GM12878 (cell line): ENCODE measurements around the gene CD48. TPM values are rescaled to one million over a fixed set of nuclear protein-coding genes. Genes with fewer than 3 reads are reported as not detected.
A peak's percentile ranks its signal among the peaks of the same experiment; 100 is the strongest.

ENCODE experiments used
- ATAC-seq: fragments of 200-7000 bp; cut with Tn5 transposase; 3 replicates; pipeline ENCODE4 v1.9.1; 2020; ENCODE audit warnings: mild to moderate bottlenecking, moderate library complexity
- BruUV-seq: library from RNA; stranded (reverse); fragments of 400-500 nt; replicated peaks from 2 replicates; lab custom pipeline; 2021; lab: Mats Ljungman, UMichigan
- CTCF ChIA-PET: fragments of 300-600 bp; sonication (Branson Sonifier 250); formaldehyde crosslinking; extraction: SDS; loops from one replicate; lab custom pipeline; 2021; ENCODE audit warnings: inconsistent platforms; lab: Yijun Ruan, JAX
- POLR2A ChIA-PET: fragments of 350-600 bp; formaldehyde crosslinking; extraction: SDS; loops from one replicate; lab custom pipeline; 2021; ENCODE audit warnings: inconsistent platforms; lab: Charles Lee
- RAD21 ChIA-PET: fragments of 300-600 bp; sonication (Branson Sonifier 250); formaldehyde crosslinking; loops from one replicate; lab custom pipeline; 2023; ENCODE audit warnings: antibody characterized with exemption; ENCODE audit not compliant: unreplicated experiment; lab: Charles Lee
- SMC1A ChIA-PET: fragments of 300-600 bp; sonication (Branson Sonifier 250); formaldehyde crosslinking; loops from one replicate; lab custom pipeline; 2023; ENCODE audit not compliant: unreplicated experiment, uncharacterized antibody; lab: Charles Lee
- DNase-seq: peaks from one replicate; pipeline ENCODE4 v3.0.0-alpha.2; 2011; ENCODE audit warnings: low read depth, low spot score
- FAIRE-seq: peaks from 3 replicates; lab custom pipeline; 2011; peaks lifted over from hg19 to GRCh38; lab: Jason Lieb, UNC
- H2AFZ ChIP-seq: 2 replicates; pipeline ENCODE4 v1.6.0; 2011; ENCODE audit warnings: low read depth, low read length, control low read depth; ENCODE audit not compliant: control insufficient read depth
- H3K27ac ChIP-seq: 2 replicates; pipeline ENCODE4 v1.5.1; 2011; ENCODE audit warnings: control low read depth; ENCODE audit not compliant: control insufficient read depth, insufficient read depth
- H3K27me3 ChIP-seq, 2 experiments: replicated peaks in 1 of 2; 2 replicates each; pipeline versions ENCODE4 v1.6.0 to v1.6.1; 2011; ENCODE audit warnings: low read length in 1 of 2; ENCODE audit not compliant: control insufficient read depth in 2 of 2, insufficient read depth in 2 of 2
- H3K36me3 ChIP-seq, 2 experiments: 2 replicates each; pipeline ENCODE4 v1.5.1; 2011; ENCODE audit warnings: low read length in 1 of 2; ENCODE audit not compliant: control insufficient read depth in 2 of 2, insufficient read depth in 2 of 2
- H3K4me1 ChIP-seq: 2 replicates; pipeline ENCODE4 v1.6.1; 2011; ENCODE audit warnings: mild to moderate bottlenecking, low read length, moderate library complexity, mixed read lengths; ENCODE audit not compliant: control insufficient read depth, insufficient read depth
- H3K4me2 ChIP-seq: 2 replicates; pipeline ENCODE4 v1.6.0; 2011; ENCODE audit warnings: control low read depth; ENCODE audit not compliant: control insufficient read depth, insufficient read depth
- H3K4me3 ChIP-seq: fragments of 200-600 bp; sonication (generic); 2 replicates; pipeline ENCODE4 v1.5.1; 2016
- H3K79me2 ChIP-seq: 2 replicates; pipeline ENCODE4 v1.6.0; 2011; ENCODE audit warnings: low read length; ENCODE audit not compliant: control insufficient read depth, insufficient read depth
- H3K9ac ChIP-seq: 2 replicates; pipeline ENCODE4 v1.8.0; 2011; ENCODE audit warnings: low read length, control low read depth, mixed read lengths; ENCODE audit not compliant: control insufficient read depth, insufficient read depth
- H3K9me3 ChIP-seq: replicated peaks from 3 replicates; pipeline ENCODE4 v1.5.1; 2011; ENCODE audit warnings: mild to moderate bottlenecking, low read length; ENCODE audit not compliant: control insufficient read depth, insufficient read depth
- H4K20me1 ChIP-seq: 2 replicates; pipeline ENCODE4 v1.6.0; 2011; ENCODE audit not compliant: control insufficient read depth, insufficient read depth
- EGR1 ChIP-seq, 2 experiments: IDR thresholded peaks; 1 replicate in 1 of 2; 2 replicates in 1 of 2; pipeline ENCODE4 v1.6.1; 2011 to 2012; ENCODE audit warnings: low read depth in 2 of 2, low read length in 2 of 2, borderline replicate concordance in 1 of 2, mild to moderate bottlenecking in 1 of 2, moderate library complexity in 1 of 2
- MTA3 ChIP-seq: IDR thresholded peaks from 2 replicates; pipeline ENCODE4 v1.6.1; 2012; ENCODE audit warnings: low read length, inconsistent platforms, borderline replicate concordance
- NFIC ChIP-seq: IDR thresholded peaks from 2 replicates; pipeline ENCODE4 v1.6.1; 2012; ENCODE audit warnings: low read depth, mild to moderate bottlenecking, inconsistent platforms, low read length, moderate library complexity
- PKNOX1 ChIP-seq: fragments of 450-650 bp; IDR thresholded peaks from 2 replicates; pipeline ENCODE4 v1.6.1; 2016; ENCODE audit warnings: mild to moderate bottlenecking
- POLR2A ChIP-seq: IDR thresholded peaks from 2 replicates; pipeline ENCODE4 v1.6.1; 2011; ENCODE audit warnings: low read depth, mild to moderate bottlenecking, low read length
- POLR2AphosphoS2 ChIP-seq: IDR thresholded peaks from 2 replicates; pipeline ENCODE4 v1.6.1; 2011; ENCODE audit warnings: low read depth, mild to moderate bottlenecking, low read length, improper control_type of control experiment, moderate library complexity
- POLR2AphosphoS5 ChIP-seq: IDR thresholded peaks from 2 replicates; pipeline ENCODE4 v1.6.1; 2011; ENCODE audit warnings: mild to moderate bottlenecking, low read length, inconsistent platforms
- POU2F2 ChIP-seq: IDR thresholded peaks from 3 replicates; pipeline ENCODE4 v1.6.1; 2011; ENCODE audit warnings: low read depth, mild to moderate bottlenecking, low read length, borderline replicate concordance
- RUNX3 ChIP-seq: IDR thresholded peaks from 2 replicates; pipeline ENCODE4 v1.6.1; 2012; ENCODE audit warnings: low read length, inconsistent platforms
- WGBS: methylation state at CpG from one replicate; pipeline ENCODE4 v1.1.6; 2016; ENCODE audit warnings: low lambda C conversion rate; ENCODE audit not compliant: insufficient replicate concordance, insufficient coverage; ENCODE audit errors: missing lambda C conversion rate; 5-methylcytosine and 5-hydroxymethylcytosine counted together
- in situ Hi-C: fragments of 300-500 bp; cut with MboI; formaldehyde crosslinking; loops from 9 replicates; pipeline ENCODE4 v1.14.3; 2018; ENCODE audit warnings: mixed read lengths
- intact Hi-C: fragments of 100-400 bp; cut with micrococcal nuclease; formaldehyde crosslinking; loops from one replicate; pipeline ENCODE4 v1.14.2; 2022; ENCODE audit not compliant: unreplicated experiment
- polyA plus RNA-seq, 11 experiments: library from polyadenylated mRNA; depleted of rRNA in 4 of 11; unstranded in 6 of 11; stranded (reverse) in 5 of 11; fragments of >200 nt; fragmentation: Nextera tagmentation in 4 of 11; fragmentation: Illumina TruSeq in 1 of 11; extraction: Ambion mirVana in 4 of 11; extraction: Trizol in 1 of 11; gene quantifications; 1 replicate in 1 of 11; 2 replicates in 10 of 11; pipeline versions ENCODE4 v1.2.1 to v1.2.3, GENCODE V29; 2011 to 2016; ENCODE audit warnings: inconsistent platforms in 2 of 11, missing spikeins in 2 of 11, low read depth in 1 of 11
- total RNA-seq, 4 experiments: library from RNA; depleted of rRNA in 3 of 4; stranded (reverse); fragments of >200 nt in 3 of 4; fragmentation: Illumina TruSeq in 1 of 4; extraction: Trizol in 1 of 4; gene quantifications; 2 replicates each; pipeline versions ENCODE4 v1.2.1 to v1.2.3, GENCODE V29; 2013 to 2021

Gene CD48
- total and polyA plus RNA-seq, 10 of the 15 experiments (the other 5 are each of a cell fraction or from before 2014, with no cell fraction given) = 302 to 1,315 (median 430) TPM

DNA sequence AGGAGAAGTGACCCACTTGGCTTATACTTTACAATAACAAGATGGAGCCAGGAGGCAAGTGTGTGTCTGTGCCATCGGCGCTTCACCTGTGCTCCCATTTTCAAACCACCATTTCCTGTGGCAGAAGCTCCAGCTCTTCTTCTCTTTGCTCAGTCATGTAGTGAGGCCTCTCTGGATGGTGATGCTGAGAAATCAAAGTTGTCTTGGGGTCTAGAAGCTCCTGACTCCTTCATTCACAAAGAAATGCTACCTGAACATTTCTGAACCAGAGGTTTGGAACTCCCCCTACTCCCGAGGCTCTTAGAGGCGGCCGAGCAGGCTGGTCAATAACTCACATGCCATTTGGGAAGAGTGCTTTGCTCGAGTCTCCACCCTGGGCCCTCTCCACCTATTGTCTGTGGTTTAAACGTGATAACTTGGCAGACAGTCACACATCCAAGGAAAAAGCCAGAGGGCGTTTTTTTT, 82.8 kb downstream of the CD48 start:
- no peak overlapping the region for H3K9ac ChIP-seq
- H3K4me1 ChIP-seq = peaks cover 69% of the 10 kb centered on the region
- RAD21 ChIA-PET = interaction anchor here (0.6 to 15.7 kb wide), 11 partner anchors 10 to 139 kb away, joined by 3 to 194 read pairs (median 5); partner anchors contain the start of genes SLAMF1 and SLAMF7
- CTCF ChIA-PET = interaction anchor here (0.6 to 1.5 kb wide), 5 partner anchors 11 to 107 kb away, joined by 3 to 4 read pairs (median 3); no protein-coding TSS in a partner anchor
- BruUV-seq = no TSS peak
- SMC1A ChIA-PET = interaction anchor here (0.9 to 17.6 kb wide), 13 partner anchors 8 to 200 kb away, joined by 3 to 259 read pairs (median 4); partner anchors contain the start of gene SLAMF1
- H3K9me3 ChIP-seq = no peaks in the 10 kb centered on the region
- DNase-seq = no peak
- no peak overlapping the region for H2AFZ ChIP-seq
- peak overlapping the region; percentile 10; the same call in 1 of the 2 replicates for H3K27ac ChIP-seq
- FAIRE-seq = no peak
- intact Hi-C loops = no loop called here
- H3K27me3 ChIP-seq = no peaks in the 10 kb centered on the region
- POLR2A ChIA-PET = interaction anchor here (0.9 to 5.9 kb wide), 10 partner anchors 9 to 197 kb away, joined by 4 to 42 read pairs (median 6); partner anchors contain the start of gene SLAMF1
- no peak for ATAC-seq
- H3K4me3 ChIP-seq = no peak overlapping the region
- peak; percentile 24; the same call in 1 of the 2 replicates for TF ChIP-seq POLR2AphosphoS2
- TF ChIP-seq RUNX3 = 0 out of 2 replicates have a peak, but pooled peaks have one; percentile 29
- no peak for TF ChIP-seq EGR1 (IDR thresholded peaks at IDR 0.05; ENCODE audit: borderline replicate concordance in 1 of 2, low read depth in 2 of 2, low read length in 2 of 2)
- TF ChIP-seq POU2F2 = 0 out of 3 replicates have a peak, but pooled peaks have one; percentile 1
- TF ChIP-seq POLR2A = peak; percentile 38
- no peak for TF ChIP-seq NFIC
- no peak for TF ChIP-seq PKNOX1
- peak; percentile 52 for TF ChIP-seq POLR2AphosphoS5
- peak; percentile 61; the same call in 1 of the 2 replicates for TF ChIP-seq MTA3
- no peaks in the 10 kb centered on the region for H4K20me1 ChIP-seq
- in situ Hi-C loops = no loop called here
- peak overlapping the region; percentile 42; the same call in 1 of the 2 replicates for H3K4me2 ChIP-seq
- peaks cover 61% of the 10 kb centered on the region for H3K79me2 ChIP-seq
- H3K36me3 ChIP-seq = peaks cover 17 to 18% of the 10 kb centered on the region in 2 experiments
- WGBS = 86% methylated on average over 8 of the region's 8 CpGs

Other genes starting within 250 kb of the CD48 start
Only the 7 nearest of the 8 such genes appear.
- 44.1 and 52.5 TPM in 2 replicates for gene SLAMF6, start 188.6 kb downstream of the CD48 start, total RNA-seq (2014; rRNA removed)
- gene SLAMF6, start 188.6 kb downstream of the CD48 start, total RNA-seq (2014; rRNA removed; fragmentation: Illumina TruSeq; extraction: Trizol) = 53.7 and 55.9 TPM in 2 replicates
- gene SLAMF6, start 188.6 kb downstream of the CD48 start, total RNA-seq (2021) = 30.4 and 30.8 TPM in 2 replicates
- 89.6 and 105 TPM in 2 replicates for gene SLAMF6, start 188.6 kb downstream of the CD48 start, polyA plus RNA-seq (2011; rRNA removed)
- gene SLAMF6, start 188.6 kb downstream of the CD48 start, polyA plus RNA-seq (2014; fragmentation: Illumina TruSeq; extraction: Trizol) = 72.7 and 89.7 TPM in 2 replicates
- gene SLAMF6, start 188.6 kb downstream of the CD48 start, polyA plus RNA-seq (2014; fragmentation: Nextera tagmentation; extraction: Ambion mirVana) = 10 to 100 TPM; 20.5 to 27.1 TPM
- 32.1 and 42.5 TPM in 2 replicates for gene SLAMF6, start 188.6 kb downstream of the CD48 start, polyA plus RNA-seq (2014; rRNA removed)
- 10 to 100 TPM; 24.3 to 28.3 TPM for gene SLAMF6, start 188.6 kb downstream of the CD48 start, polyA plus RNA-seq (2016; fragmentation: Nextera tagmentation; extraction: Ambion mirVana)
- gene CD84, start 132.3 kb downstream of the CD48 start, total RNA-seq (2014; rRNA removed) = 12.3 and 15.2 TPM in 2 replicates
- 13.8 and 14.5 TPM in 2 replicates for gene CD84, start 132.3 kb downstream of the CD48 start, total RNA-seq (2014; rRNA removed; fragmentation: Illumina TruSeq; extraction: Trizol)
- gene CD84, start 132.3 kb downstream of the CD48 start, total RNA-seq (2021) = 10.4 and 14.2 TPM in 2 replicates
- gene CD84, start 132.3 kb downstream of the CD48 start, polyA plus RNA-seq (2011; rRNA removed) = 18.1 and 20.8 TPM in 2 replicates
- 20.3 and 26.6 TPM in 2 replicates for gene CD84, start 132.3 kb downstream of the CD48 start, polyA plus RNA-seq (2014; fragmentation: Illumina TruSeq; extraction: Trizol)
- gene CD84, start 132.3 kb downstream of the CD48 start, polyA plus RNA-seq (2014; fragmentation: Nextera tagmentation; extraction: Ambion mirVana) = 1 to 10 TPM; 3.4 to 6.8 TPM
- gene CD84, start 132.3 kb downstream of the CD48 start, polyA plus RNA-seq (2014; rRNA removed) = 9.3 and 11.2 TPM in 2 replicates
- 1 to 10 TPM; 7.5 to 7.9 TPM for gene CD84, start 132.3 kb downstream of the CD48 start, polyA plus RNA-seq (2016; fragmentation: Nextera tagmentation; extraction: Ambion mirVana)
- 121 and 136 TPM in 2 replicates for gene SLAMF1, start 64.8 kb downstream of the CD48 start, total RNA-seq (2014; rRNA removed)
- gene SLAMF1, start 64.8 kb downstream of the CD48 start, total RNA-seq (2014; rRNA removed; fragmentation: Illumina TruSeq; extraction: Trizol) = 134 and 145 TPM in 2 replicates
- 125 and 140 TPM in 2 replicates for gene SLAMF1, start 64.8 kb downstream of the CD48 start, total RNA-seq (2021)
- gene SLAMF1, start 64.8 kb downstream of the CD48 start, polyA plus RNA-seq (2011; rRNA removed) = 260 and 289 TPM in 2 replicates
- gene SLAMF1, start 64.8 kb downstream of the CD48 start, polyA plus RNA-seq (2014; fragmentation: Illumina TruSeq; extraction: Trizol) = 134 and 155 TPM in 2 replicates
- gene SLAMF1, start 64.8 kb downstream of the CD48 start, polyA plus RNA-seq (2014; fragmentation: Nextera tagmentation; extraction: Ambion mirVana) = 100 to 1,000 TPM; 128 to 145 TPM
- 154 and 204 TPM in 2 replicates for gene SLAMF1, start 64.8 kb downstream of the CD48 start, polyA plus RNA-seq (2014; rRNA removed)
- 10 to 100 TPM; 87.3 to 89.7 TPM for gene SLAMF1, start 64.8 kb downstream of the CD48 start, polyA plus RNA-seq (2016; fragmentation: Nextera tagmentation; extraction: Ambion mirVana)
- 74.4 and 76.2 TPM in 2 replicates for gene SLAMF7, start 27.4 kb upstream of the CD48 start, total RNA-seq (2014; rRNA removed)
- 81.5 and 88.1 TPM in 2 replicates for gene SLAMF7, start 27.4 kb upstream of the CD48 start, total RNA-seq (2014; rRNA removed; fragmentation: Illumina TruSeq; extraction: Trizol)
- 124 and 133 TPM in 2 replicates for gene SLAMF7, start 27.4 kb upstream of the CD48 start, total RNA-seq (2021)
- 275 and 284 TPM in 2 replicates for gene SLAMF7, start 27.4 kb upstream of the CD48 start, polyA plus RNA-seq (2011; rRNA removed)
- 182 and 208 TPM in 2 replicates for gene SLAMF7, start 27.4 kb upstream of the CD48 start, polyA plus RNA-seq (2014; fragmentation: Illumina TruSeq; extraction: Trizol)
- 10 to 100 TPM; 66.6 to 83.4 TPM for gene SLAMF7, start 27.4 kb upstream of the CD48 start, polyA plus RNA-seq (2014; fragmentation: Nextera tagmentation; extraction: Ambion mirVana)
- 118 and 125 TPM in 2 replicates for gene SLAMF7, start 27.4 kb upstream of the CD48 start, polyA plus RNA-seq (2014; rRNA removed)
- 100 to 1,000 TPM; 102 to 114 TPM for gene SLAMF7, start 27.4 kb upstream of the CD48 start, polyA plus RNA-seq (2016; fragmentation: Nextera tagmentation; extraction: Ambion mirVana)
- gene LY9, start 84.4 kb upstream of the CD48 start, total RNA-seq (2014; rRNA removed) = 10.7 and 12.5 TPM in 2 replicates
- gene LY9, start 84.4 kb upstream of the CD48 start, total RNA-seq (2014; rRNA removed; fragmentation: Illumina TruSeq; extraction: Trizol) = 6.6 and 8.0 TPM in 2 replicates
- gene LY9, start 84.4 kb upstream of the CD48 start, total RNA-seq (2021) = 8.9 and 11.0 TPM in 2 replicates
- gene LY9, start 84.4 kb upstream of the CD48 start, polyA plus RNA-seq (2011; rRNA removed) = 11.7 and 13.3 TPM in 2 replicates
- gene LY9, start 84.4 kb upstream of the CD48 start, polyA plus RNA-seq (2014; fragmentation: Illumina TruSeq; extraction: Trizol) = 9.8 and 11.7 TPM in 2 replicates
- gene LY9, start 84.4 kb upstream of the CD48 start, polyA plus RNA-seq (2014; fragmentation: Nextera tagmentation; extraction: Ambion mirVana) = 1 to 10 TPM; 2.7 to 2.8 TPM
- 11.4 and 11.6 TPM in 2 replicates for gene LY9, start 84.4 kb upstream of the CD48 start, polyA plus RNA-seq (2014; rRNA removed)
- 1 to 10 TPM; 7.4 to 9.1 TPM for gene LY9, start 84.4 kb upstream of the CD48 start, polyA plus RNA-seq (2016; fragmentation: Nextera tagmentation; extraction: Ambion mirVana)
- gene CD244, start 151.1 kb upstream of the CD48 start, total RNA-seq (2014; rRNA removed) = 0.65 and 0.68 TPM in 2 replicates
- gene CD244, start 151.1 kb upstream of the CD48 start, total RNA-seq (2014; rRNA removed; fragmentation: Illumina TruSeq; extraction: Trizol) = 0.60 and 0.67 TPM in 2 replicates
- 0.35 and 0.80 TPM in 2 replicates for gene CD244, start 151.1 kb upstream of the CD48 start, total RNA-seq (2021)
- 13.6 and 17.3 TPM in 2 replicates for gene CD244, start 151.1 kb upstream of the CD48 start, polyA plus RNA-seq (2011; rRNA removed)
- gene CD244, start 151.1 kb upstream of the CD48 start, polyA plus RNA-seq (2014; fragmentation: Illumina TruSeq; extraction: Trizol) = 0.55 and 0.78 TPM in 2 replicates
- gene CD244, start 151.1 kb upstream of the CD48 start, polyA plus RNA-seq (2014; fragmentation: Nextera tagmentation; extraction: Ambion mirVana) = under 1 TPM; 0.24 to 0.37 TPM
- gene CD244, start 151.1 kb upstream of the CD48 start, polyA plus RNA-seq (2014; rRNA removed) = 0.59 and 0.77 TPM in 2 replicates
- gene CD244, start 151.1 kb upstream of the CD48 start, polyA plus RNA-seq (2016; fragmentation: Nextera tagmentation; extraction: Ambion mirVana) = 1 to 10 TPM in 1 of 2 experiments, under 1 TPM in 1; 0.90 to 1.2 TPM
- not detected in 2 replicates for gene ITLN1, start 173.4 kb upstream of the CD48 start, total RNA-seq (2014; rRNA removed)
- not detected in 2 replicates for gene ITLN1, start 173.4 kb upstream of the CD48 start, total RNA-seq (2014; rRNA removed; fragmentation: Illumina TruSeq; extraction: Trizol)
- not detected in 2 replicates for gene ITLN1, start 173.4 kb upstream of the CD48 start, total RNA-seq (2021)
- gene ITLN1, start 173.4 kb upstream of the CD48 start, polyA plus RNA-seq (2011; rRNA removed) = not detected in 2 replicates
- gene ITLN1, start 173.4 kb upstream of the CD48 start, polyA plus RNA-seq (2014; fragmentation: Illumina TruSeq; extraction: Trizol) = not detected in 2 replicates
- gene ITLN1, start 173.4 kb upstream of the CD48 start, polyA plus RNA-seq (2014; fragmentation: Nextera tagmentation; extraction: Ambion mirVana) = not detected
- not detected in 2 replicates for gene ITLN1, start 173.4 kb upstream of the CD48 start, polyA plus RNA-seq (2014; rRNA removed)
- not detected for gene ITLN1, start 173.4 kb upstream of the CD48 start, polyA plus RNA-seq (2016; fragmentation: Nextera tagmentation; extraction: Ambion mirVana)